Stimulated activated CD8-positive, alpha-beta memory T cell treated with anti-CD3 and anti-CD28 coated beads, Interleukin-15, amount 100 ng/mL, for 4 hours (primary cell): ENCODE results near the gene ARL4A.
A peak's percentile ranks its signal among the peaks of the same experiment; 100 is the strongest.
"Not testable (repeated sequence)": the region's sequence is repeated elsewhere in the genome, so short reads cannot be mapped to it uniquely, and the experiment has no call there.

Experiments
- DNase-seq, 2 donors: peaks; one replicate each; pipeline ENCODE4 v3.0.0-alpha.2; 2020; ENCODE audit warnings: low read depth in 2 of 2

ARL4A gene, protein sequence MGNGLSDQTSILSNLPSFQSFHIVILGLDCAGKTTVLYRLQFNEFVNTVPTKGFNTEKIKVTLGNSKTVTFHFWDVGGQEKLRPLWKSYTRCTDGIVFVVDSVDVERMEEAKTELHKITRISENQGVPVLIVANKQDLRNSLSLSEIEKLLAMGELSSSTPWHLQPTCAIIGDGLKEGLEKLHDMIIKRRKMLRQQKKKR

DNA sequence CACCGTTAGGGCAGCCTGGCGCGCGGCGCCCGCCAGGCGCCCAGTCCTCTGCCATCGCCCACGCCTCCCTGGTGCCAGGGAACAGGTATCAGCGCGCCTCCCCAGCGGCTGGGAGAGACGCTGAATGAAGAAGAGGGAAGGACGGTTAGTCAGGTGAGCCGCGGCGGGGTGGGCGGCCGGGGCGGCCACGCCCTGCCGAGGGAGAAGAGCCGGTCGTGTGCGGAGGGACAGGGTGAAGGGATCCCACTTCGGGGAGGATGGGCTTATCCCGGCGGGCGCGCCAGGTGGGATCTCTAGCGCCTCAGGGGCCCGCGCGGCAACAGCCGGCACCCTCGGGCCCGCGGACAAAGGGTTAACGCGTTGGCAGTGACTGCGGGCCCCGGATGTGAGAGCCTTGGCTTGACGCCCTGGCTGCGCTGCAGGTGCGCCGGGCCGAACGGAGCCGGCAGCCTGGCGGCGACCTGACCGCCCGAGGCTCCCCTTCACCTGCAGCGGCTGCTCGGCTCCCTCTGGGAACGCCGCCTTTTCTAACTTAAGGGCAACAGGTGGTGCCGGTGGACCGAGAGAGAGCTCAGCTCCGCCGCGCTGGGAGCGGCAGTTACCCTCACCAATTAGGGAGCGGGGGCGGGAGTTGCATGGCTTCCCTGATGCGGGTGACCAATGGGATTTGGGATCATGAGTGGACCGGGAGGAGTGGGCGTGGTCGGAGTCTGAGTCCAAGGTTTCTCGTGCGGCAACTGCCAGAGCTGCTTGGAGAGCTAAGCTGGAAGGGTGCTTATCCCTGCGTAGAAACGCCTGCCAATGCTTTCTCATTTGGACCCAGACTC lies at the start of gene ARL4A:
TSS of gene ARL4A (plus strand) at position 743 of the 827 bp plus-strand sequence. CDS start 622 bp downstream, outside the sequence.
- peak; percentile 72 to 73 for DNase-seq

DNA sequence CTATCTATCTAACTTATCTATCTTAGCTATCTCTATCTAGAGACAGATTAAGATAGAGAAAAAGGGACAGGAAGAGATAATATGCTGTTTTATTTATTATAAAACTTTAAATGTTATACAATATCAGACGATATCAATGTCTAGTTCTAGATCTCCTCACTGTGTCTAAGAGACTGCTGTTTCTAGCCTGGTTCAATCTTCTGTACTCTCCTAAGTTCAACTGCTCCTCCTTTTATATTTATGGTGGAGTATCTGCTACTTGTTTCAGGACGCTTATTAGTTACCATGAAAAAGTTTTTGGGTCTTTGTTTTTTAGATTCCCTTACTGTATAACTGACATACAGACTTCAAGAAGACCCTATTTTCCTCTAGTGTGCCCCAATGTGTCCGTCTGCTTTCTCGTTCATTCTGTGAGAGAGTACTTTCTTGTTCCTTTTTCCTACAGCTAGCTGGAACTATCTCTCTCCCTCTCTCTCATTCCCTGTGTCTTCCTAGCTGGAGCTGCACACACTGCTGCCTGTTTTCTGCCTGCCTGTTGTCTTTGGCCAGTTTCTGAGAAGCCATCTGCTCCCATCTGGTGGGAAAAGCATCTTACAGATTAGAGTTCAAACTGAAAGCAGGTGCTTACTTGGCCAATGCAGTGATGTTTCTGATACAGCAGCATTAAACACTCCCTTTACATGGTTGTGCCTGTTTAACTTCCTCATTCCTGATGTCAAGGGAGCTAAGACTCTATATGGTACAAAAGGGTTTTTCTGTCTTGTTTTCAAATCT lies 49.4 kb upstream of the ARL4A start:
- DNase-seq = no peak

DNA sequence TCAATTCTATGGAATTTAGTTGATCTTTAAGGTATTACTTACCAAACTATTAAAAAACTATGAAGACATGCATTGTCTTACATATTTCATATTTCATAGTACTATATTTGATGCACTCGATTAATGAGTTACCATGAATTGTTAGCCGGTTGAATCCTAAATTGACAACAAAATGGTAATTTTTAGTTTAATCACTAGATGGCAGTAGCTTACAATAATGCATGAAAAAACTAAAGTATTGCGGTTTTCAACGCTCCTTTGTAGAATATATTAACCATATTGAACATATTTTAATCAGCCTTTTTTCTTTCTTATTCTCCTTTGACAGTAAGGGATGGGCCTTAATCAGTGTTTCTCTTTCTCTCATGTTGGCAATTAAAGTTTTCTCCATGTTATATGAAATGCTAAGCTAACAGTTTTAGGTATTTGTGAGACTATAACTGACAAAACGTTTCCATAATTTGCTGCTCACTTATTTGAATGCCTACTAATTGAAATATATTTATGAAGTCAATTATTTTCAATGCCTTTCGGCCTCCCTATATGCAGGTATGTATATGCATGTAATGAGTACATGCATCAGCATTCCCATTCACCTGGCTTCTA lies 48.5 kb upstream of the ARL4A start:
- DNase-seq = no peak

DNA sequence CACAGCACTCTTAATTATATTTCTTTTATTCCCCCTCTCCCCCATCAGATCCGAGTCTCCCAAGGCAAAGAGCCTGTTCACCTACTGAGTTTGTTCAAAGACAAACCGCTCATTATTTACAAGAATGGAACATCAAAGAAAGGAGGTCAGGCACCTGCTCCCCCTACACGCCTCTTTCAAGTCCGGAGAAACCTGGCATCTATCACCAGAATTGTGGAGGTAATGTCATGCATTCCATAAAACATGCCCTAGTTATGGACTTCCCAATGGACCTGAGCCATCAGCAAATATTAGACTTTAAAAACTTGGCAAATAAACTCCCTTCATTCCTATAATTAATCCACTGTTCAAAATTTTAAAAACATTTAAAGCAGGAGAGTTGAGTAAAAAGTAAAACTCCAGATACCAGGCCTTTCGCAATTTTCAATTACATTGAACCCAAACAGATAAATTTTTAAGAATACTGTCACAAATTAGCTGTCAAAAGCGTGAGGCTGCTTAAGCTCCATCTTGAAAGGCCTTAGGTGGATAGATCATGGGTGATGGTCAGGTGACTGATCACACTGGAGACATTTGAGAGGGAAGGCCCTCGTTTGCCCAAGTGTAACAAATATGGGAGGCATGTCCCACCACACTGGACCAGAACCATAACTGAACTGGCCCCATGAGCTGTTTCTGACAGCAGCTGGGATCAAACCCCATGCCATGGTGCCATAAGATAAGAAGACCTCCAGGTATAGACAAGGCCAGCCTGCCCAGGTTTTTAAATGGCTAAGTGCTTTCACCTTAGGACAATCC lies 46.9 kb upstream of the ARL4A start:
- no peak for DNase-seq

DNA sequence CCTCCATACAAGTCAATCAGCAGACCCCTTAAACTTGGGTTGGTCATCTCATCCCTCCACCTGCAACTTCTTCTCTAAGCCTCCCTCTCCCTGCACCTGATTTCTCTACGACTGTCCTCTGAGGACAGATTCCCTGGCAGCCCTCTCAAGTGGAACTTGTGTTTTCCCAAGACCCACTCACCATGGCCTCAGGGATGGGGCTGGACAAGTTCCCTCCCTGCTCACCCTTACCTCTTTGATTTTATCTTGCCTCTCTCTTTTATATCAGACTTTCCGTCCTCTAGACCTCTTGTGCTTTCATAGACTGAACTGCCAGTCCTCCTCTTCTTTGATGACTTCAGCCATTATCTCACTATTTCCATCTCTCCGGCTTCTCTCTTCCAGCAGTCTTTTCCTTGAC lies 46.2 kb upstream of the ARL4A start:
- DNase-seq = no peak

DNA sequence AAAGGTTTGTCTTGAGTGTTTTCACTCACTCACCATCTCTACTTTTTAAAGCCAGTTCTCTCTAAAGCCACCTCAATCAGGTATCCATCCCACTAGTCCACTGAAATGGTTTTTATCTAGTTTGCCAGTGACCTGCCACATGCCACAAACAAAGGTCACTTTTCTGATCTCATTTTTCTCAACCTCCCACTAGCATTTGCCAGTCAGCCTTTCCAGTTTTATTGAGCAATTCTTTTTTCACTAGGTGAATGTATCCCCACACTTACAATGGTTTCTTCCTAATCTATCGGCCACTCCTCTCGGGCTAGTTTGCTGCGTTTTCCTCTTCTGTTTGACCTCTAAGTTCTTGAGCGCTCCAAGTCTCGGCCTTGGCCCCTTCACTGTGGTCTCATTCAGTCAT lies 44.9 kb upstream of the ARL4A start:
- DNase-seq = no peak

DNA sequence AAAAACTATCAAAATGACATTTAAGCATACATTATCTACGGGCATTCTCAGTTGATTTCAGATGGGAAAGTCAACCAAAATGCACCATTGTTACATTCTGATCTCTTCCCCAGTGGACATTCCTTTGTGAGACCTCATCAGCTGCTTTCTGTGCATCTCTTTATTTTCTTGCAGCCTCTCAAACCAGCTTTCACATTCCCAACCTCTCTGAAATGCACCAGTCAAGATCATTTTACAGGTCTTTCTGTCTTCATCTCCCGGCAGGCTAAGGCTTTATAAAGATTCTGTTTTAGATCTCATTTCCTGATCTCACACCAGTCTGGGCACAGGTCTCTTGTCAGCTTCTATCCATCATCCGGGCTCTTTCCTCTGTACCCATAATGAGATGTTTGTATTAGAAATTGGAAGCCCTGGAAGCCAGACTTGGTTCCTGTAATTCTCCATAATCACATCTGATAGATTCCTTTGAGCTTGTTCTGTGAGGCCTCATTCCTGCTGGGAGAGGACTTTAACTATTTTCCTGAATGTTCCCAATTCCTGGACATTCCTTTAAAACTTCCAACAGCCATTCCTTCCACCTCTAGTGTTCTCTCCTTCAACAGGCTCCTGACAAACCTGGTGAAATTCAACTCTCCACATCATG lies 44.3 kb upstream of the ARL4A start:
- no peak for DNase-seq

DNA sequence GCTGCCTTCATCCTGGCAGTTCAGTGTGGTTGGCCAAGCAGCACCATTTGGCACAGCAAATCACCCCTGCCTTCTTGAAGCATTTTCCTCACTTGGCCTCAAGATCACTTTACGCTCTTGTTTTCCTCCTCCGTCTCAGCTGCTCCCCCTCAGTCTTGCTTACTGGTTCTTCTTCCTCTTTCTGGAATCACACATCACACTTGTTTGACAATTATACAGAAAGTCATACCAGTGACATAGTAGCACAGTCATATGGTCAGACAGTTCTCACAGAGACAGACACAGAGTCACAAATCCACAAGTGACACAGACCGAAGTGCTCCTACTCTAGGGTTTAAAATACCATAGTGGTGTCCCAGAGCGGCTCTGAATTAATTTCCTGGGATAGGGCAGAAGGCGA lies 43.8 kb upstream of the ARL4A start:
- no peak for DNase-seq

DNA sequence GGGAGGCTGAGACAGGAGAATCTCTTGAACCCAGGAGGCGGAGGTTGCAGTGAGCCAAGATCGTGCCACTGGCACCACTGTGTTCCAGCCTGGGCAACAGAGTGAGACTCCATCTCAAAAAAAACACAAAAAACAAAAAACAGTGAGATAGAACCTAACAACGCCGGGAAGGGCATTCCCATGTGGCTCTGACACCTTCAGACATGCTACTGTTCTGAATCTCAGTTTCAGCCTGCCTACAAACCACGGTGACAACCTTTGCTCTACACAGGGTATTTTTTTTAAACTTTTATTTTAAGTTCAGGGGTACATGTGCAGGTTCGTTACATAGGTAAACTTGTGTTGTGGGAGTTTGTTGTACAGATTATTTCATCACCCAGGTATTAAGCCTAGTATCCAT lies 42.2 kb upstream of the ARL4A start:
- not testable (repeated sequence) for DNase-seq

DNA sequence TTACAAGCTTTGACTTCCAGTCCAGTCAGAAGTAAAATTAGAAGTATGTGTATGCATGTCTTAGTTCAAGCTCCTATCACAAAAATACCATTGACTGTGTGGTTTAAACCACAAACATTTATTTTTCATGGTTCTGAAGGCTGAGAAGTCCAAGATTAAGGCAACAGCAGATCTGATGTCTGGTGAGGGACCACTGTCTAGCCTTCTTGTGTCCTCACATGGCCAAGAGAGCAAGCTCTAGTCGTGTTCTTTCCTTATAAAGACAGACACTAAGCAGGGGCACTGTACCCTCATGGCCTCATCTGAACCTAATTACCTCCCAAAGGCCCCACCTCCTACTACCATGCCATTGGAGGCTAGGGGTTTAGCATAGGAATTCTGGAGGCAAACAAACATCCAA lies 41.3 kb upstream of the ARL4A start:
- DNase-seq = no peak

DNA sequence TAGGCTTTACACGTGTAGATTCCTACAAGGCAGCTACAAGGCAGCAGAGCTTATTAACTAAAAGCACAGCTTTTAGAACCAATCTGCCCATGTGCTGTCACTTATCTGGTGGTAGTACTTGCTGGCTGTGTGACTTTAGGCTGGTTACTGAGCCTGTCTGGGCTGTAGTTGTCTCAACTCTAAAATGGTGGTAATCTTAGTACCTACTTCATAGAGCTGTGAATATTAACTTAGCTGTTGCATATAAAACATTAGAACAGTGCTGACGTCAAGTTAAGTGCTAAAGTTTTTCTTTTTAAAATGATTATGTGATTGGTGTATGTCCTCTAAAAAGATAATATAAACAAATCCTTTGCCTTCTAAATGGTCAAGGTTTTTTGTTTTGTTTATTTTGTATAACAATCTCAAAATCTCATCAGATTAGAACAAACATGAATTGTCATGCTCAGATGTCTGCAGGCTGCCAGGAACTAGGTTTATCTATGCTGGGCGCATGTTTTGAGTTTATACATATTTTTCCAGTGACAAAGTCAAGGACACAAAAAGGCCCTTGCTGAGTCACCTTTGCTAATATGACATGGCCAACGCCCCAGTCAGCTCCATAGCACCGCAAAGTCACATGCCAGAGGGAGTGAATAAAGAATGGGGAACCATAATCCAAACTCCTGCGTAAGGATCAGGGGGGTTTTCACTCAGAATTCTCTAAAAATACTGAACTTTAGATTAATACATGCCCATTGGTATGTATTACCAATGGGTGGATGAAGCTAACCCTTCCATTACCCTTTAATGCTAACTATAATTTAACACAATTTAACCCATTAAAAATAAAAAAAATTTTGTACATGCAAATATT lies 39.8 kb upstream of the ARL4A start:
- DNase-seq = no peak

DNA sequence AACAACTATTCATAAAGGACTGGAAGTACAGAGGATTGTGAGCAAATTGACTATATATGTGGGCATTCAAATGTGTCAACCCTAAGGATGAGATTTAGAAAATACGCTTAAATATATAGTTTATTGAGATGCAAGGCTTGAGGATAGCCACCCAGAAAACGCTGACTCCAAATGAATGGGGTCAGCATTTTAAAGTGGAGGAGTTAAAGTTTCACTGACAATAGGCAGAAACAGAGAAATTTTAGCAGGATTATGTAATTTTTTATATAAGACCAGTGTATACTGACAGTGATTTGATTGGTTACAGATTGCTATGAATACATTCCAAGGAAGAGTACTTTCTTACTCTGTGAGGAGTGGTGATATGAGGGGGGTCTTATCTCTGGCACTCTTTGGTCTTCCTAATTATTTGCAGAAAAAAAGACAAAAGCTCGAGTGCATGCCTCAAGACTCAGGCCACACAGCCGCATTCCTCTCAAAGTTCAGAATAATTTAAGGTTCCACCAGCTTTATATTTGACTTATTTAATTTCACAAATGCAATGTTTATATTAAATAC lies 38.6 kb upstream of the ARL4A start:
- DNase-seq = no peak

DNA sequence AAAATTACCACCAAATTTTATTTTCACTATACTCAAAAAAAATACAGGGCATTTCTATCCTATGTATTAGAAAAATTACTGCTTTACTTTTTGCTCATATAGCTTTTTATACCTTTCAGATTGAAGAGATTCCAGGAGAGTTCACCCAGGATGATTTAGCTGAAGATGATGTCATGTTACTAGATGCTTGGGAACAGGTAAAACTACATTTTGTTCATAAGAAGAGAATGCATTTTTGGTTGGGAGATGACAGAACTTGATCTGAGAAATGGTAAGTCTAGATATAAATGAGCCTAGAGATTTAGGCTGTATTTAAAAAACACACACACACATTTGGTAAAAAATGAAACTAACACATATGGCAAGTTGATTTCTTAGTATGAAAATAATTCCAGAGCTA lies 38.1 kb upstream of the ARL4A start:
- DNase-seq = no peak

DNA sequence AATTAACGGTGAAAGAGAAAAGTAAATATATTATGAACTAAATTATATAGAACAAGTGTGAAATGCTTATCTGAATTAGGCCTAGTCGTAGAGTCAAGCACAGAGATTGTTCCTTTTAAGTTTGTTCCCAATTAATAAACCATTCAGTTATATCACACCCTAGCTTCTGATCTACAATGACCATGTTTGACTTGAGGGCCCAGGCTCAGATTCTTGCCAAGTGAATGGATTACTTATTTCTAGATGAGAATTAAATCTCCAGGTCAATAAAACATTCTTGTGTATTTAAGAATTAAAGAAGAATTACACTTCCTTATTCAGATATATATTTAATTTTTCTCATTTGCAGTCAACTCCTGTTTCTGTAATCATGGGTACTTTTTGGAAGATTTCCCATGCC lies 37.4 kb upstream of the ARL4A start:
- DNase-seq = no peak

DNA sequence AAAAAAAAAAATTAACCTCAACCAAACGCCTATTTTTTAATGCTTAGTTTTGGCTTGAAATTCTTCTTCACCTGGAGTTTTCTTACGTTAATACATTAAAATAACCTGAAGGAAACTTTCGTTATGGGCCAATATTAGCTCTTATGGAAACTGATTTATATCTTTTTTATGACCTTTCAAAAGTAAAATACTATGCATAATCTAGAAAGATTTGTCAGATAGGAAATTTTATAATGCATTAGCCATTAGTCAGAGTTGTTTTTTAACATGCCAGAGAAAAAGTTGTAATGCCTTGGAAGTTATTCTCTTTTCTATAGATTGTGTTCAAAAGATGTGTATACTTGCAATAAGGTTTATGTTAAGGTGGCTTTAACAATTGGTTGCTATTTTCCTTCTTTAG lies 34.3 kb upstream of the ARL4A start:
- DNase-seq = no peak

DNA sequence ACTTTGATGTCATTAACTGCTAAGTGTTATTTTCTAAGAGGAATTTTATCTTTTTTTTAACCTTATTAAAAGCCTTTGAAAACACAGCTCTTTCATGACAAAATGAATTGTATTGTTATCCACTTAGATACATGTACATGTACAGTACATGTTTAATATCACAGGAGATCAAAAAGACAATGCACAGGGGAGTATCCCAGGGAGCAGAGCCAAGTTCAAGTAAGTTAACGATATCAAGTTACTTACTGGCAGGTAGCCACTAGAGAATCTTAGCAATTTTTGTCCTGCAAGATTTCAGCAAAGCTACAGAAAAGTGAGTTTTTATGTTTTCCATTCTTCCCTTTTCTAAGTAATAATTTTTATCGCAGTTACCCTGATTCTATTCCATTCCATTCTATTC lies 33.9 kb upstream of the ARL4A start:
- no peak for DNase-seq

DNA sequence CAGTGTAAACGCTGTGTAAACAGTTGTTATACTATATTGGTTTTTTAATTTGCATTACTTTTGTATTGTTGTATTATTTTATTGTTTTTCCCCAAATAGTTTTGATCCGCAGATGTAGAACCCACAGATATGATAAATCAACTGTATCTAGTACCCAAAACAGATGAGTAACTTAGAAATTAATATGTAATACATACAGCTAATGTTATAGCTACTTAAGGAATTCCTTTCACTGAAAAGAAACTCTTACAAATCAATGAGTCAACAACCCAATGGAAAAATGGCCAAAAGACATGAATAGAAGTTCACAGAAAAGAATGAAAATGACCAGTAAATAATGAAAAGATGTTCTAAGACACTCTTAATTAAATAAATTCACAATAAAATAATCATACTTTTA lies 32.3 kb upstream of the ARL4A start:
- no peak for DNase-seq

DNA sequence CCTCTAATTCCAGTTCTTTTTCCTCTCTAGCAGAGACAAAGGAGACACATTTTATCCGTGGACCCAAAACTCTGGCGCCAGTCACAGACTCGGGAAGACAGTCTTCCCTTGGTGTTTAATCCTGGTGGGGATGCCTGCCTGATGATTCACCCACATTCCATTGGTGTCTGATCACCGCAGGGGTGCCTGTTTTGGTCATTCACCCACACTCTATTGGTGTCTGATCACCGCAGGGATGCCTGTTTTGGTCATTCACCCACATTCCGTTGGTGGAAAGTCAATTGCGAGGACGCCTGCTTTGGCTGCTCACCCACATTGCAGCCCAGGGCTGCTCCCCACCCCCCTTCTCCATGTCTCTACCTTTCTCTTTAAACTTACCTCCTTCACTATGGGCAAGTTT lies 27.0 kb upstream of the ARL4A start:
- DNase-seq = not testable (repeated sequence)

DNA sequence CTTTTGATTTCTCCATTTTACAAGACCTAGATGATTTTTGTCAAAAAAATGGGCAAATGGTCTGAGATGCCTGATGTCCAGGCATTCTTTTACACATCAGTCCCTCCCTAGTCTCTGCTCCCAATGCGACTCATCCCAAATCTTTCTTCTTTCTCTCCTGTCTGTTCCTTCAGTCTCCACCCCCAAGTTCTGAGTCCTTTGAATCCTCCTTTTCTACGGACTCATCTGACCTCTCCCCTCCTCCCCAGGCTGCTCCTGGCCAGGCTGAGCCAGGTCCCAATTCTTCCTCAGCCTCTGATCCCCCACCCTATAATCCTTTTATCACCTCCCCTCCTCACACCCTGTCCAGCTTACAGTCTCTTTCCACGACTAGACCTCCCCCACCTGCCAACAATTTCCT lies 26.4 kb upstream of the ARL4A start:
- not testable (repeated sequence) for DNase-seq

DNA sequence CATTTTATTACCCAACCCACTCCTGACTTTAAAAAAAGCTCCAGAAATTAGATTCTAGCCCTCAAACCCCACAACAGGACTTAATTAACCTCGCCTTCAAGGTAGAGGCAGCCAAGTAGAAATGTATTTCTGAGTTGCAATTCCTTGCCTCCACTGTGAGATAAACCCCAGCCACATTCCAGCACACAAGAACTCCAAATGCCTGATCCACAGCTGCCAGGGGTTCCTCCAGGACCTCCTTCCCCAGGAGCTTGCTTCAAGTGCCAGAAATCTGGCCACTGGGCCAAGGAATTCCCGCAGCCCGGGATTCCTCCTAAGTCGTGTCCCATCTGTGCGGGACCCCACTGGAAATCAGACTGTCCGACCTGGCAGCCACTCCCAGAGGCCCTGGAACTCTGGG lies 25.9 kb upstream of the ARL4A start:
- no peak for DNase-seq
